HCT116 (cell line): ENCODE results near the gene FGD5. TPM values are rescaled to one million over a fixed set of nuclear protein-coding genes. Genes with fewer than 3 reads are reported as not detected.

ENCODE experiments used
- ATAC-seq: fragments of 200-7000 bp; cut with Tn5 transposase; 2 replicates; pipeline ENCODE4 v1.9.1; 2020; ENCODE audit warnings: mild to moderate bottlenecking, moderate library complexity
- BruUV-seq: library from RNA; stranded (reverse); fragments of 400-500 nt; replicated peaks from 2 replicates; lab custom pipeline; 2021; lab: Mats Ljungman, UMichigan
- CTCF ChIA-PET: fragments of 300-600 bp; sonication (Branson Sonifier 250); formaldehyde crosslinking; loops from one replicate; lab custom pipeline; 2021; ENCODE audit warnings: antibody characterized with exemption; lab: Charles Lee
- POLR2A ChIA-PET: fragments of 300-600, 350-600 bp; sonication (Branson Sonifier 250); formaldehyde crosslinking; loops from one replicate; lab custom pipeline; 2021; ENCODE audit warnings: antibody characterized with exemption; lab: Charles Lee
- RAD21 ChIA-PET, 2 experiments: fragments of 300-600 bp; sonication (Branson Sonifier 250); formaldehyde crosslinking; loops; one replicate each; lab custom pipeline; 2023; ENCODE audit warnings: low total read pairs in 2 of 2; ENCODE audit not compliant: uncharacterized antibody in 2 of 2, unreplicated experiment in 2 of 2, low non-redundant PET in 1 of 2; lab: Charles Lee
- DNase-seq: peaks from one replicate; pipeline ENCODE4 v3.0.0-alpha.2; 2010; ENCODE audit warnings: low read depth, low spot score
- H2AFZ ChIP-seq: fragments of 200-600 bp; shearing (Covaris generic), sonication (generic); 2 replicates; pipeline ENCODE4 v1.6.1; 2017; ENCODE audit warnings: low read depth, mixed run types, mixed read lengths, antibody characterized with exemption, low read length; ENCODE audit not compliant: poor library complexity, severe bottlenecking
- H3K27ac ChIP-seq: 2 replicates; pipeline ENCODE4 v1.5.1; 2012; ENCODE audit warnings: low read depth, low read length
- H3K27me3 ChIP-seq: fragments of 200-600 bp; sonication (generic); 2 replicates; pipeline ENCODE4 v1.6.1; 2016; ENCODE audit warnings: mixed run types, low read length, mixed read lengths; ENCODE audit not compliant: insufficient read depth
- H3K36me3 ChIP-seq, 2 experiments: fragments of 200-500 bp in 1 of 2; fragments of 200-600 bp in 1 of 2; sonication (Bioruptor generic) in 1 of 2; sonication (generic) in 1 of 2; 2 replicates each; pipeline versions ENCODE4 v1.5.1 to v1.6.1; 2014 to 2016; ENCODE audit warnings: low read length in 2 of 2, inconsistent platforms in 1 of 2, mixed read lengths in 1 of 2, mixed run types in 1 of 2; ENCODE audit not compliant: insufficient read depth in 2 of 2, control insufficient read depth in 1 of 2
- H3K4me1 ChIP-seq, 2 experiments: fragments of 200-600 bp in 1 of 2; sonication (generic) in 1 of 2; 2 replicates each; pipeline versions ENCODE4 v1.5.1 to v1.6.1; 2012 to 2017; ENCODE audit warnings: low read length in 2 of 2, inconsistent platforms in 1 of 2, mild to moderate bottlenecking in 1 of 2, mixed read lengths in 1 of 2, mixed run types in 1 of 2, moderate library complexity in 1 of 2; ENCODE audit not compliant: insufficient read depth in 2 of 2, control insufficient read depth in 1 of 2
- H3K4me2 ChIP-seq: fragments of 200-600 bp; sonication (generic); 2 replicates; pipeline ENCODE4 v1.6.1; 2017; ENCODE audit warnings: mixed run types, low read length, mixed read lengths
- H3K4me3 ChIP-seq, 2 experiments: fragments of 200-600 bp in 1 of 2; sonication (generic) in 1 of 2; replicated peaks in 1 of 2; 2 replicates each; pipeline ENCODE4 v1.5.1; 2011 to 2016; ENCODE audit warnings: low read length in 2 of 2, control low read depth in 1 of 2, low read depth in 1 of 2, mild to moderate bottlenecking in 1 of 2, mixed read lengths in 1 of 2, mixed run types in 1 of 2
- H3K79me2 ChIP-seq: fragments of 200-600 bp; sonication (generic); 2 replicates; pipeline ENCODE4 v1.6.1; 2017; ENCODE audit warnings: mild to moderate bottlenecking, mixed run types, low read length, moderate library complexity, mixed read lengths; ENCODE audit not compliant: insufficient read depth
- H3K9ac ChIP-seq: fragments of 200-600 bp; sonication (generic); 2 replicates; pipeline ENCODE4 v1.6.1; 2016; ENCODE audit warnings: low read length, mixed read lengths
- H3K9me2 ChIP-seq: fragments of 200-600 bp; sonication (generic), shearing (Covaris generic); 2 replicates; pipeline ENCODE4 v1.6.1; 2017; ENCODE audit warnings: mixed run types, mild to moderate bottlenecking, moderate library complexity; ENCODE audit not compliant: insufficient read depth
- H3K9me3 ChIP-seq, 2 experiments: fragments of 200-500 bp in 1 of 2; fragments of 200-600 bp in 1 of 2; sonication (Bioruptor generic) in 1 of 2; sonication (generic) in 1 of 2; 2 replicates each; pipeline ENCODE4 v1.6.1; 2014 to 2017; ENCODE audit warnings: low read length in 2 of 2, mixed read lengths in 2 of 2, inconsistent platforms in 1 of 2, low read depth in 1 of 2, mild to moderate bottlenecking in 1 of 2, mixed run types in 1 of 2, moderate library complexity in 1 of 2; ENCODE audit not compliant: control insufficient read depth in 1 of 2, insufficient read depth in 1 of 2
- H4K20me1 ChIP-seq: fragments of 200-600 bp; sonication (generic), shearing (Covaris generic); 2 replicates; pipeline ENCODE4 v1.6.1; 2017; ENCODE audit warnings: mixed run types, mild to moderate bottlenecking, moderate library complexity; ENCODE audit not compliant: insufficient read depth
- CBX3 ChIP-seq: IDR thresholded peaks from 2 replicates; pipeline ENCODE4 v1.6.1; 2012; ENCODE audit warnings: low read depth
- EGR1 ChIP-seq: IDR thresholded peaks from 2 replicates; pipeline ENCODE4 v1.6.1; 2012; ENCODE audit warnings: low read depth
- ELF1 ChIP-seq: IDR thresholded peaks from 2 replicates; pipeline ENCODE4 v1.6.1; 2012; ENCODE audit warnings: low read depth, borderline replicate concordance
- EZH2phosphoT487 ChIP-seq: fragments of 200-600 bp; IDR thresholded peaks from 2 replicates; pipeline ENCODE4 v1.6.1; 2018; ENCODE audit warnings: antibody characterized with exemption, borderline replicate concordance
- FOSL1 ChIP-seq: IDR thresholded peaks from 2 replicates; pipeline ENCODE4 v1.6.1; 2012; ENCODE audit warnings: low read depth
- JUND ChIP-seq: IDR thresholded peaks from 2 replicates; pipeline ENCODE4 v1.6.1; 2012
- POLR2A ChIP-seq: IDR thresholded peaks from 2 replicates; pipeline ENCODE4 v1.7.0; 2011; ENCODE audit warnings: borderline replicate concordance; ENCODE audit not compliant: insufficient read depth, insufficient read length; ENCODE audit errors: extremely low read depth
- RAD21 ChIP-seq: IDR thresholded peaks from 2 replicates; pipeline ENCODE4 v1.6.1; 2012; ENCODE audit warnings: low read depth, mild to moderate bottlenecking
- SIN3A ChIP-seq: IDR thresholded peaks from 2 replicates; pipeline ENCODE4 v1.6.1; 2012; ENCODE audit warnings: low read depth
- SP1 ChIP-seq: IDR thresholded peaks from 2 replicates; pipeline ENCODE4 v1.6.1; 2012; ENCODE audit warnings: low read depth
- SRF ChIP-seq: IDR thresholded peaks from 2 replicates; pipeline ENCODE4 v1.6.1; 2012; ENCODE audit warnings: low read depth
- YY1 ChIP-seq: IDR thresholded peaks from 2 replicates; pipeline ENCODE4 v1.6.1; 2011; ENCODE audit warnings: low read length, low read depth, moderate library complexity, mild to moderate bottlenecking; ENCODE audit not compliant: insufficient replicate concordance; ENCODE audit errors: extremely low read depth
- ZFX ChIP-seq: fragments of 450-650 bp; IDR thresholded peaks from 2 replicates; pipeline ENCODE4 v1.6.1; 2017
- ZNF274 ChIP-seq: fragments of 200-500 bp; sonication (Bioruptor generic); IDR thresholded peaks from 2 replicates; pipeline ENCODE4 v1.6.1; 2014; ENCODE audit warnings: mild to moderate bottlenecking, low read depth, low read length, inconsistent platforms
- intact Hi-C: fragments of 100-400 bp; cut with micrococcal nuclease; formaldehyde crosslinking; loops from 2 replicates; pipeline ENCODE4 v1.10.0; 2022
- total RNA-seq: library from RNA; stranded (reverse); gene quantifications from one replicate; pipeline ENCODE4 v1.2.1, GENCODE V29; 2021; ENCODE audit not compliant: unreplicated experiment
- TF ChIP-seq, protein P1 (sequence below): IDR thresholded peaks from 2 replicates; pipeline ENCODE4 v1.6.1; 2012; ENCODE audit warnings: low read depth
- TF ChIP-seq, protein P2 (sequence below): IDR thresholded peaks from 2 replicates; pipeline ENCODE4 v1.6.1; 2012
- TF ChIP-seq, protein P3 (sequence below): IDR thresholded peaks from 2 replicates; pipeline ENCODE4 v1.6.1; 2012

Gene FGD5
- total RNA-seq, 1 experiment from 2014 or later: 0.22 TPM

DNA sequence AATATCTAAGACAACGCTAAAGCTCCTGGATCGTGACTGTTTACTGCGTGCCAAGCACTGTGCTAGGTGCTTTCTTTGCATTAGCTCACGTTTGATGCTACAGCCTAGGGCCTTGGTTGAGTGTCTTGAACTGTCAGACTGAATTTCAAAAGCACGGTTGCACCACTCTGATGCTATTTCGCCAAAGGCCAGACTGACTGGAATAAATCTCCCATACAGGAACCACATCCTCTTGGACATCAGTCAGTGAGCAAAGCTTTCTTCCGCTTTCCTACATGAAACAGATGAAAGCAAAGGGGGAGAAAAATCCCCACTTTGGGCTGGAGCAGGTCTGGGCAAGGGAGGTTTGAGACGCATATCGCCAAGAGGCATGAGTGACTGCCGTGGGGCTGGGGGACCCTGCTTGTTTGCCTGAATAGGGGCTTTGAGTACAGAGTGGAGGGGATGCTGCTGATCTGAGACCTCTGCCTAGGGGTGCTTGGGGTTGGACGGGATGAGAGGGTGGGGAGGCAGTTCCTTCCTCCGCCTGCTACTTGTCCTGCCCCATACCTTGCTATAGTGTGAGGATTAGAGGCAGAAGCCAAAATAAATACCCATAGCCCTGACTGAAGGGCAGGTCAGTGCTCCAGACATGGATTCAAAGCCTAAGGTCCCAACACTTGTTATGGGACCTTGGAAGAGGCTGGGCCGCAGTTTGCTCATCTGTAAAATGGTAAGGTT lies 5.3 kb downstream of the FGD5 start:
- peaks cover 66% of the 10 kb centered on the region for H3K27me3 ChIP-seq
- H3K9ac ChIP-seq: no peak overlapping the region
- POLR2A ChIA-PET: no interaction called here
- H2AFZ ChIP-seq: no peak overlapping the region
- intact Hi-C loops: no loop called here
- no peaks in the 10 kb centered on the region for H3K9me2 ChIP-seq
- H3K79me2 ChIP-seq: no peaks in the 10 kb centered on the region
- H3K4me2 ChIP-seq: no peak overlapping the region
- no peaks in the 10 kb centered on the region for H4K20me1 ChIP-seq
- no peak for TF ChIP-seq FOSL1
- TF ChIP-seq, protein P1, sequence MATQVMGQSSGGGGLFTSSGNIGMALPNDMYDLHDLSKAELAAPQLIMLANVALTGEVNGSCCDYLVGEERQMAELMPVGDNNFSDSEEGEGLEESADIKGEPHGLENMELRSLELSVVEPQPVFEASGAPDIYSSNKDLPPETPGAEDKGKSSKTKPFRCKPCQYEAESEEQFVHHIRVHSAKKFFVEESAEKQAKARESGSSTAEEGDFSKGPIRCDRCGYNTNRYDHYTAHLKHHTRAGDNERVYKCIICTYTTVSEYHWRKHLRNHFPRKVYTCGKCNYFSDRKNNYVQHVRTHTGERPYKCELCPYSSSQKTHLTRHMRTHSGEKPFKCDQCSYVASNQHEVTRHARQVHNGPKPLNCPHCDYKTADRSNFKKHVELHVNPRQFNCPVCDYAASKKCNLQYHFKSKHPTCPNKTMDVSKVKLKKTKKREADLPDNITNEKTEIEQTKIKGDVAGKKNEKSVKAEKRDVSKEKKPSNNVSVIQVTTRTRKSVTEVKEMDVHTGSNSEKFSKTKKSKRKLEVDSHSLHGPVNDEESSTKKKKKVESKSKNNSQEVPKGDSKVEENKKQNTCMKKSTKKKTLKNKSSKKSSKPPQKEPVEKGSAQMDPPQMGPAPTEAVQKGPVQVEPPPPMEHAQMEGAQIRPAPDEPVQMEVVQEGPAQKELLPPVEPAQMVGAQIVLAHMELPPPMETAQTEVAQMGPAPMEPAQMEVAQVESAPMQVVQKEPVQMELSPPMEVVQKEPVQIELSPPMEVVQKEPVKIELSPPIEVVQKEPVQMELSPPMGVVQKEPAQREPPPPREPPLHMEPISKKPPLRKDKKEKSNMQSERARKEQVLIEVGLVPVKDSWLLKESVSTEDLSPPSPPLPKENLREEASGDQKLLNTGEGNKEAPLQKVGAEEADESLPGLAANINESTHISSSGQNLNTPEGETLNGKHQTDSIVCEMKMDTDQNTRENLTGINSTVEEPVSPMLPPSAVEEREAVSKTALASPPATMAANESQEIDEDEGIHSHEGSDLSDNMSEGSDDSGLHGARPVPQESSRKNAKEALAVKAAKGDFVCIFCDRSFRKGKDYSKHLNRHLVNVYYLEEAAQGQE: no peak
- TF ChIP-seq SRF: no peak
- TF ChIP-seq CBX3: no peak
- no peak for TF ChIP-seq RAD21
- no peak for TF ChIP-seq EGR1
- no peak for TF ChIP-seq ZNF274
- no peak for TF ChIP-seq JUND
- no peak for TF ChIP-seq POLR2A
- no peak for TF ChIP-seq YY1
- no peak for TF ChIP-seq ELF1
- no peak for TF ChIP-seq SIN3A
- no peak for TF ChIP-seq ZFX
- no peak for TF ChIP-seq SP1
- no peak for TF ChIP-seq EZH2phosphoT487
- TF ChIP-seq, protein P2, sequence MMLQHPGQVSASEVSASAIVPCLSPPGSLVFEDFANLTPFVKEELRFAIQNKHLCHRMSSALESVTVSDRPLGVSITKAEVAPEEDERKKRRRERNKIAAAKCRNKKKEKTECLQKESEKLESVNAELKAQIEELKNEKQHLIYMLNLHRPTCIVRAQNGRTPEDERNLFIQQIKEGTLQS: no peak
- TF ChIP-seq, protein P3, sequence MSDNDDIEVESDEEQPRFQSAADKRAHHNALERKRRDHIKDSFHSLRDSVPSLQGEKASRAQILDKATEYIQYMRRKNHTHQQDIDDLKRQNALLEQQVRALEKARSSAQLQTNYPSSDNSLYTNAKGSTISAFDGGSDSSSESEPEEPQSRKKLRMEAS: no peak
- no peak for ATAC-seq
- DNase-seq: no peak
- RAD21 ChIA-PET: no interaction called here
- CTCF ChIA-PET: no interaction called here
- no peaks in the 10 kb centered on the region for H3K36me3 ChIP-seq
- no TSS peak for BruUV-seq
- H3K27ac ChIP-seq: no peak overlapping the region
- no peaks in the 10 kb centered on the region for H3K4me1 ChIP-seq
- no peaks in the 10 kb centered on the region for H3K9me3 ChIP-seq
- H3K4me3 ChIP-seq: no peak overlapping the region
